Measurements from ENCODE around the gene KCNJ11.
A peak's percentile ranks its signal among the peaks of the same experiment; 100 is the strongest.

The KCNJ11 gene

GRCh38 chr11:17408026-17408425, 19.6 kb upstream of the KCNJ11 start:
- no peak for DNase-seq

- DNase-seq = no peak
Measured at GRCh38 chr11:17407575-17407974, 19.1 kb upstream of the KCNJ11 start.

GRCh38 chr11:17406818-17407149, 18.3 kb upstream of the KCNJ11 start:
- DNase-seq = no peak

- no peak for DNase-seq
Measured at GRCh38 chr11:17406082-17406817, 17.8 kb upstream of the KCNJ11 start.

GRCh38 chr11:17405232-17406005, 17.0 kb upstream of the KCNJ11 start:
- peak in 1 of 2 experiments; percentile 34 for DNase-seq

GRCh38 chr11:17403980-17404759, 15.7 kb upstream of the KCNJ11 start:
- no peak for DNase-seq

GRCh38 chr11:17402486-17402885, 14.0 kb upstream of the KCNJ11 start:
- no peak for DNase-seq

- DNase-seq = no peak
Measured at GRCh38 chr11:17401841-17402240, 13.4 kb upstream of the KCNJ11 start.

- no peak for DNase-seq
Measured at GRCh38 chr11:17401316-17401715, 12.9 kb upstream of the KCNJ11 start.

GRCh38 chr11:17400048-17400775, 11.8 kb upstream of the KCNJ11 start:
- no peak for DNase-seq

- no peak for DNase-seq
Measured at GRCh38 chr11:17399236-17399635, 10.8 kb upstream of the KCNJ11 start.

- DNase-seq = no peak
Measured at GRCh38 chr11:17397311-17398002, 9.0 kb upstream of the KCNJ11 start.

- no peak for DNase-seq
Measured at GRCh38 chr11:17396598-17397310, 8.3 kb upstream of the KCNJ11 start.

GRCh38 chr11:17395978-17396377, 7.5 kb upstream of the KCNJ11 start:
- no peak for DNase-seq

GRCh38 chr11:17395554-17395961, 7.1 kb upstream of the KCNJ11 start:
- DNase-seq = no peak

GRCh38 chr11:17394743-17395390, 6.4 kb upstream of the KCNJ11 start:
- DNase-seq = no peak

- no peak for DNase-seq
Measured at GRCh38 chr11:17393472-17393871, 5.0 kb upstream of the KCNJ11 start.

- DNase-seq = no peak
Measured at GRCh38 chr11:17392872-17393271, 4.4 kb upstream of the KCNJ11 start.

- DNase-seq = peak; percentile 59 to 90
Measured at GRCh38 chr11:17391493-17392355, 3.3 kb upstream of the KCNJ11 start.

Measured in NCI-H2081 (cell line).